PC-9 (cell line): ENCODE measurements around the gene PTCRA.

Source experiments
- CTCF ChIP-seq: fragments of 200-600 bp; sonication (generic); conservative IDR thresholded peaks from 2 replicates; pipeline ENCODE4 v1.6.1; 2017; ENCODE audit warnings: mixed run types, antibody characterized with exemption, mild to moderate bottlenecking, moderate library complexity
- EZH2 ChIP-seq: fragments of 200-600 bp; sonication (generic); IDR thresholded peaks from 2 replicates; pipeline ENCODE4 v1.8.0; 2017; ENCODE audit warnings: antibody characterized with exemption, low read depth

- TF ChIP-seq CTCF (no peak), EZH2 (no peak)
Observed at GRCh38 chr6:42962096-42962495, 46.2 kb downstream of the PTCRA start.
